AG09319 (cell line): ENCODE data around the gene CRYBG2.

Experiments used
- DNase-seq: peaks from one replicate; pipeline ENCODE4 v3.0.0-alpha.2; 2010; ENCODE audit warnings: low read depth; ENCODE audit errors: extremely low read depth
- CTCF ChIP-seq: IDR thresholded peaks from 2 replicates; pipeline ENCODE4 v1.5.1; 2011; ENCODE audit warnings: low read depth, mild to moderate bottlenecking, inconsistent platforms, low read length, moderate library complexity

The CRYBG2 gene

DNA sequence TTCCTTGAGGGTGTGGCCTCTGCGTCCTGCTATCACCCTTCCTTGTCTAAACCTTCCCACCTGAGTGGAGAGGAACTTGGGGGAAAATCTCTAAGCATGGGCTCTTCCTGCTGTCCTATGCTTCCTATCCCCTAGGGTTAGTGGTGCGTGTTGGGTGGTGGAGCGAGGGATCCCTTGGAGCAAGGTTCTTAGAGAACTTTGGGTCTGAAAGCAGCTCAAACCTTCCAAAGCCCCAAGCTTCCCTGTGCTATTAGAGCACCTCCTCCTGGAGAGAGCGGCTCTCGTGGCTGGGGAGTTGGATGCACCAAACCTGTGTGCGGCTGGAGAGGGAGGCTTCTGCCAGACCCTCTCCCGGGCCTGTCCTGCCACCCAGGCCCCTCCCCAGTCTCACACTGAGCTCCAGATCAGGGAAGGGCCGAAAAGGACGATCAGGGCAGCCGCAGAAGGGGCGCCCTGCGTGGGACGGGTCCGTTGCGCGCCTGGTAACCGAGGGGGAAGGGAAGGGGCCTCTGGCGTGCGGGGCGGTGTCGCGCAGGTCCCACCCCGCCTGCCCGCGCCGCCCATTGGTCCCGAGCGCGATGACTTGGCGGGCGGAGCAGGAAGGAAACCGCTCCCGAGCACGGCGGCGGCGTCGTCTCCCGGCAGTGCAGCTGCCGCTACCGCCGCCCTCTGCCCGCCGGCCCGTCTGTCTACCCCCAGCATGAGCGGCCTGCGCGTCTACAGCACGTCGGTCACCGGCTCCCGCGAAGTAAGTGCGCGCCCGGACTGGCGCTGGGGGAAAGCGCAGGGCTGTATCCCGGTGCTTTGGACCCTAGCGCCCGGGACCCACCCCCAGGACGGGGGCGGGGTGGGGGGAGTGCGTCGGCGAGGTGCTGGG lies 74.2 kb downstream of the CRYBG2 start, which contains the start of gene SH3BGRL3:
TSS of gene SH3BGRL3 (plus strand) at position 631 of the 877 bp plus-strand sequence. CDS start at position 701, 70 bp downstream.
- peak; percentile 70 for TF ChIP-seq CTCF
- DNase-seq: peak; percentile 44

DNA sequence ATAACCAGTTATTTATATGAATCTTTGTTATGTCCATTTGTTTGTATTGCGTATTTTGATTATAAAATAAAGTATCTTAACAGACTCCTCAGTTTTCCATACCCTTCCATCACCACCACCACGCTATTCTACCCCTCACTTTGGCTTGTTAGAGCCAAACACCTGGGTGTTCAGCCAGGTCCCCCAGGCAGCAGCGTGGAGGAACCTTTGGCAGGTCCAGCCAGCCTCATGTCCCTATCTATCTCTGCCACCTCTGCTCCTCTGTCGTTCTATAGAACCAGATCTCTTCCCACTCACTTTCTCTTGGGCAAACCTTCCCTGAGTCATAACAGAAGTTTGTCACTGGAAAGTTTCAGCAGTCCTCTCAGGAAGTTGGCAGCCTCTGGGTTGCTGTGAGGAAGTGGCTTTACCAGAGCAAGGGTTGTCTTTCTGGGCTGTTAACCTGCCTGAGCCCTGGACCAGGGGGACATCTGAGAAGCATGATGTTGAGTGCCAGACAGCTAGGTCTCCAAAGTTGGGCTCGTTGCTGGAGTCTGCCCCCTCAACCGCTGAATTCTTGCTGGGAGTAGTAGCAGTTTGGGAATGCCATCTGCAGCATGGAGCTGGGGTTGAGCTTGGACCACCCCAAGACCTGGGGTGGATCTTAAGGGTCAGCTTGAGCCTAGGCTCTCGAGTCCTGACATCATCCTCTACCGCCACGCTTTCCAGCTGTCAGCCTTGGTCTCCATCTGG lies 75.0 kb downstream of the CRYBG2 start:
- TF ChIP-seq CTCF: no peak
- no peak for DNase-seq

GRCh38 chr1:26278303-26278702 lies 75.6 kb downstream of the CRYBG2 start:
- DNase-seq: no peak
- no peak for TF ChIP-seq CTCF

DNA sequence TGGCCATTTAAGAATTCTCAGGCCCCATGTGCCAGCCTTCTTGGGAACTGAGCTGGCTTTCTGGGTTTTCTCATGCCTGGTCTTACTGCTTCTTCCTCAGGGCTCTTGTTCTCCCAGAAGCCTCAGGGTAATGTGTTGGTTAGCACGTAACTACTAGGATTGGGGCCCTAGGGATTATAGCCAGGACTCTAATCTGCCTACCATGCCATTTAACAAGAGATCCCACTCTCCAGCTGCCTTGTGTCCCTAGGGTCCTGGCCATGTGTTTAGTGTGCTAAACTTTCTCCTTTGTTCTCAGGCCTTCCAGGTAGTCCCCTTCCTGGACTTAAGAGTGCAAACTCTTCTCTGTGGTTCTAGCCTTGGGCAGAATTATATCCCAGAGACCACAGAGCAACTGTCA lies 76.2 kb downstream of the CRYBG2 start:
- DNase-seq: no peak
- TF ChIP-seq CTCF: no peak

DNA sequence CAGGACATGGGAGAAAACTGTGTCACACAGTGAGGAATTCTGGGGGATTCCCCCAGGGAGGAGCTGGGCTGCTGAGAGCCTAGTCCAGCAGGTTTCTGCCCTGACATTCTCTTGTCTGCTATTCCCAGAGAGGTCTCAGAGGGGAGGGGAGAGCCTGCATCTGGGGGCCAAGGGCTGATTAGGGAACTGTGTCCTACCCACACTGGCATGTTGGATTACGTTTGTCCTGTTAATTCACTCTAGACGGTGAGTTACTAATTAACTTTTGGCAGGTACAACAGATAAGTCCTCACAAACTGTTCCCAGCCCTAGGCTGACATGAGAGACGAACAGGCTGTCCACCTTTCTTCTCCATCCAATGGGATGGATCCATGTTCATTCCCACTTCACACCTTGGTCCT lies 76.7 kb downstream of the CRYBG2 start:
- DNase-seq: no peak
- no peak for TF ChIP-seq CTCF

DNA sequence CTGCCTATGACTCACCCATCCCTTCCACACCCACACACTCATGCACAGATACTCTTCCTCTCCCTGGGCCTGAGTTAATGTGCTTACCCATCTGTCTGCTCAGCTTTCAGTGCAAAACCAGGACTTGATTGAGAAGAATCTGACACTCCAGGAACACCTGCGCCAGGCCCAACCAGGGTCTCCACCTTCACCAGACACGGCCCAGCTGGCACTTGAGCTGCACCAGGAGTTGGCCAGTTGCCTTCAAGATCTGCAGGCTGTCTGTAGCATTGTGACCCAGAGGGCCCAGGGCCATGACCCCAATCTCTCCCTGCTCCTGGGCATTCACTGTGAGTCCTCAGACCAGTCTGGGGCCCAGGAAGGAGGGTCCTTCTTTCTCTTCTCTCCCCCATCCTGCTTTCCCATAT lies 77.5 kb downstream of the CRYBG2 start:
- DNase-seq: no peak
- TF ChIP-seq CTCF: no peak
